ENCODE data around the gene FAM174B.

FAM174B gene

GRCh38 chr15:92671406-92671805, 15.8 kb upstream of the FAM174B start:
- no peaks in the 10 kb centered on the region for H3K36me3 ChIP-seq (ENCODE audit: insufficient read depth, low read length)
- no peaks in the 10 kb centered on the region for H4K20me1 ChIP-seq (ENCODE audit: insufficient read depth, low read length)
- H3K4me2 ChIP-seq (ENCODE audit: insufficient read depth, low read length): no peak overlapping the region
- peaks cover 8% of the 10 kb centered on the region for H3K27me3 ChIP-seq (ENCODE audit: insufficient read depth, low read length, poor library complexity)
- no peaks in the 10 kb centered on the region for H3K79me2 ChIP-seq (ENCODE audit: insufficient read depth, low read length)
- no peak overlapping the region for H3K9ac ChIP-seq (ENCODE audit: low read depth, low read length)
- no peak for DNase-seq
- no peak overlapping the region for H3K27ac ChIP-seq (ENCODE audit: low read length)
- no peak overlapping the region for H2AFZ ChIP-seq (ENCODE audit: low read depth, low read length)
- TF ChIP-seq CTCF (IDR thresholded peaks at IDR 0.05; ENCODE audit: borderline replicate concordance, extremely low read depth, low read length, poor library complexity, severe bottlenecking) (no peak), EZH2 (IDR thresholded peaks at IDR 0.05; ENCODE audit: borderline replicate concordance, low read depth, low read length, severe bottlenecking) (no peak)
- no peak for ATAC-seq (ENCODE audit: insufficient read depth, low read depth)
- H3K9me3 ChIP-seq (ENCODE audit: insufficient read depth, low read length, severe bottlenecking): no peaks in the 10 kb centered on the region
- H3K4me3 ChIP-seq (ENCODE audit: low read depth in 1 of 2, low read length in 2 of 2): no peak overlapping the region
- no peaks in the 10 kb centered on the region for H3K4me1 ChIP-seq (ENCODE audit: insufficient read depth, low read length)

GRCh38 chr15:92670621-92671020, 15.0 kb upstream of the FAM174B start:
- TF ChIP-seq CTCF (IDR thresholded peaks at IDR 0.05; ENCODE audit: borderline replicate concordance, extremely low read depth, low read length, poor library complexity, severe bottlenecking) (no peak), EZH2 (IDR thresholded peaks at IDR 0.05; ENCODE audit: borderline replicate concordance, low read depth, low read length, severe bottlenecking) (no peak)
- Histone ChIP-seq H3K4me3 (ENCODE audit: low read depth in 1 of 2, low read length in 2 of 2) (no peak overlapping the region), H3K27ac (ENCODE audit: low read length) (no peak overlapping the region), H3K36me3 (ENCODE audit: insufficient read depth, low read length) (no peaks in the 10 kb centered on the region), H3K4me1 (ENCODE audit: insufficient read depth, low read length) (no peaks in the 10 kb centered on the region), H3K9ac (ENCODE audit: low read depth, low read length) (no peak overlapping the region), H3K4me2 (ENCODE audit: insufficient read depth, low read length) (no peak overlapping the region), H3K79me2 (ENCODE audit: insufficient read depth, low read length) (no peaks in the 10 kb centered on the region), H4K20me1 (ENCODE audit: insufficient read depth, low read length) (no peaks in the 10 kb centered on the region), H3K9me3 (ENCODE audit: insufficient read depth, low read length, severe bottlenecking) (no peaks in the 10 kb centered on the region), H2AFZ (ENCODE audit: low read depth, low read length) (no peak overlapping the region), H3K27me3 (ENCODE audit: insufficient read depth, low read length, poor library complexity) (peaks cover 8% of the 10 kb centered on the region)
- DNase-seq (no peak), ATAC-seq (ENCODE audit: insufficient read depth, low read depth) (no peak)

- DNase-seq: no peak
- H3K9ac ChIP-seq (ENCODE audit: low read depth, low read length): no peak overlapping the region
- no peak for TF ChIP-seq CTCF (IDR thresholded peaks at IDR 0.05; ENCODE audit: borderline replicate concordance, extremely low read depth, low read length, poor library complexity, severe bottlenecking)
- no peak for TF ChIP-seq EZH2 (IDR thresholded peaks at IDR 0.05; ENCODE audit: borderline replicate concordance, low read depth, low read length, severe bottlenecking)
- H3K79me2 ChIP-seq (ENCODE audit: insufficient read depth, low read length): no peaks in the 10 kb centered on the region
- H3K9me3 ChIP-seq (ENCODE audit: insufficient read depth, low read length, severe bottlenecking): no peaks in the 10 kb centered on the region
- H3K27ac ChIP-seq (ENCODE audit: low read length): no peak overlapping the region
- H3K4me1 ChIP-seq (ENCODE audit: insufficient read depth, low read length): no peaks in the 10 kb centered on the region
- no peak overlapping the region for H3K4me2 ChIP-seq (ENCODE audit: insufficient read depth, low read length)
- no peak overlapping the region for H2AFZ ChIP-seq (ENCODE audit: low read depth, low read length)
- H3K4me3 ChIP-seq (ENCODE audit: low read depth in 1 of 2, low read length in 2 of 2): no peak overlapping the region
- H4K20me1 ChIP-seq (ENCODE audit: insufficient read depth, low read length): no peaks in the 10 kb centered on the region
- H3K36me3 ChIP-seq (ENCODE audit: insufficient read depth, low read length): no peaks in the 10 kb centered on the region
- no peak for ATAC-seq (ENCODE audit: insufficient read depth, low read depth)
- H3K27me3 ChIP-seq (ENCODE audit: insufficient read depth, low read length, poor library complexity): peaks cover 8% of the 10 kb centered on the region
Observed at GRCh38 chr15:92669432-92669831, 13.9 kb upstream of the FAM174B start.

GRCh38 chr15:92668620-92669019, 13.0 kb upstream of the FAM174B start:
- no peak overlapping the region for H3K4me2 ChIP-seq (ENCODE audit: insufficient read depth, low read length)
- no peak for DNase-seq

More at GRCh38 chr15:92668620-92669019, 13.0 kb upstream of the FAM174B start:
- no peak for ATAC-seq (ENCODE audit: insufficient read depth, low read depth)
- Histone ChIP-seq H3K27me3 (ENCODE audit: insufficient read depth, low read length, poor library complexity) (peaks cover 8% of the 10 kb centered on the region), H3K36me3 (ENCODE audit: insufficient read depth, low read length) (no peaks in the 10 kb centered on the region), H4K20me1 (ENCODE audit: insufficient read depth, low read length) (no peaks in the 10 kb centered on the region), H3K4me3 (ENCODE audit: low read depth in 1 of 2, low read length in 2 of 2) (no peak overlapping the region), H3K4me1 (ENCODE audit: insufficient read depth, low read length) (no peaks in the 10 kb centered on the region), H3K27ac (ENCODE audit: low read length) (no peak overlapping the region), H3K79me2 (ENCODE audit: insufficient read depth, low read length) (no peaks in the 10 kb centered on the region), H3K9ac (ENCODE audit: low read depth, low read length) (no peak overlapping the region), H2AFZ (ENCODE audit: low read depth, low read length) (no peak overlapping the region), H3K9me3 (ENCODE audit: insufficient read depth, low read length, severe bottlenecking) (no peaks in the 10 kb centered on the region)
- TF ChIP-seq CTCF (IDR thresholded peaks at IDR 0.05; ENCODE audit: borderline replicate concordance, extremely low read depth, low read length, poor library complexity, severe bottlenecking): no peak
- TF ChIP-seq EZH2 (IDR thresholded peaks at IDR 0.05; ENCODE audit: borderline replicate concordance, low read depth, low read length, severe bottlenecking): no peak

Measured in DND-41 (cell line).